ENCODE results near the gene ZNF280D.

Gene ZNF280D

DNA sequence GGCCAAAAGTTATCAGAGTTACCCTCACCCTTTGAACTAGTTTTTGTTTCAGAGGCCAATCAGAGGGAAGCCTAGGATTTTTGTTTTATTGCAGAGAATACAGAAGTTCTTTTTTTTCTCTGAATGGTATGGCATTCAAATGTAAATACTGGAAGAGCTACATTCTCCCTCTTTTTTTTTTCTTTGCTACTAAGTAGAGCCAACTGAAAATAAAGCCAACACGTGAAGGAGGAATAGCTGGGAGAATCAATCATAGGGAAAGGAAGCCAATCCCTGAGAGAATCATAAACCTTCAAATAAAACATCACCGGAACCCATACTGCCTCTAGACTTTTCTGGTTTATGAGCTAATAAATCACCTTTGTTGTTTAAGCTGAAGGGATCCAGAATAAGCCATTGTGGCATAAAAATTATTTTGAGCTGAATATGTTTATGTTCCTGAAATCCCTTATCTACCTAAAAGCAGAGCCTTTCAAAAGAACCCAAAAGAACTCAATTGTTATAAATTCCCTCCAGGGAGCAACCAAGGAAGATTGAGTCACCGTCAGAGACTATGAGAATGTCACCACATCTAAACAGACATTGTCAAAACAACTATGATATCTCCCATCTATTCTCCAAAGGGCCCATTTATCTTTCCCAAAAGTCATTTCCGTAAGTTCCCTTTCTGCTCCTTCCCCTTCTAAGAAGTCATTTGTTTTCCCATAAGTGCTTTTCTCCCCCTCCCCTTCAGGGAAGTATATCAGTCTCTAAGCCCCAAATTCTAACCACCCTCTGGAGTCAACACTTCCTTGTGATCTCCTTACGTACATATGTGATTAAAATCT, 3.8 kb upstream of the ZNF280D start:
- no peaks in the 10 kb centered on the region for H3K9me3 Mint-ChIP-seq
- no peaks in the 10 kb centered on the region for H3K27me3 Mint-ChIP-seq
- no peak overlapping the region for H3K27ac Mint-ChIP-seq
- H3K4me1 Mint-ChIP-seq (ENCODE audit: low read depth) = peaks cover 9% of the 10 kb centered on the region
- no peak overlapping the region for H3K4me3 Mint-ChIP-seq
- no peaks in the 10 kb centered on the region for H3K36me3 Mint-ChIP-seq (ENCODE audit: low read depth)

GRCh38 chr15:56736308-56736707, 3.0 kb upstream of the ZNF280D start:
- no peaks in the 10 kb centered on the region for H3K27me3 Mint-ChIP-seq
- H3K4me3 Mint-ChIP-seq = no peak overlapping the region
- no peaks in the 10 kb centered on the region for H3K9me3 Mint-ChIP-seq
- H3K36me3 Mint-ChIP-seq (ENCODE audit: low read depth) = no peaks in the 10 kb centered on the region
- peaks cover 17% of the 10 kb centered on the region for H3K4me1 Mint-ChIP-seq (ENCODE audit: low read depth)
- H3K27ac Mint-ChIP-seq = no peak overlapping the region

DNA sequence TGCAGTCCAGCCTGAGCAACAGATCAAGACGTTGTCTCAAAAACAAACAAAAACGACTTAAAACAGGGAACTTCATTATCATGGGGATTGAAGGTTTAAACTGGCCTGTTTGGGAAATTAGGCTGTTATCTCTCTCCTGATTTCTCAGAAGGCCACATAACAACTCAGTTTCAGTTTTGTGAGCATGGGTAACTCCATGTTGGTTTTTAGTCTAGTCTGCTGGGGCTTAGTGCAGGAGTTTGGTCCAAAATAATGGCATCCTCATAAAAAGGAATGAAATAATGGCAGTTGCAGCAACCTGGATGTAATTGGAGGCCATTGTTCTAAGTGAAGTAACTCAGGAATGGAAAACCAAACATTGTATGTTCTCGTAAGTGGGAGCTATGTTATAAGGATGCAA, 2.3 kb upstream of the ZNF280D start:
- Mint-ChIP-seq H3K9me3 (no peaks in the 10 kb centered on the region), H3K4me3 (no peak overlapping the region), H3K4me1 (ENCODE audit: low read depth) (peaks cover 24% of the 10 kb centered on the region), H3K27me3 (no peaks in the 10 kb centered on the region), H3K36me3 (ENCODE audit: low read depth) (peaks cover 6% of the 10 kb centered on the region), H3K27ac (no peak overlapping the region)

DNA sequence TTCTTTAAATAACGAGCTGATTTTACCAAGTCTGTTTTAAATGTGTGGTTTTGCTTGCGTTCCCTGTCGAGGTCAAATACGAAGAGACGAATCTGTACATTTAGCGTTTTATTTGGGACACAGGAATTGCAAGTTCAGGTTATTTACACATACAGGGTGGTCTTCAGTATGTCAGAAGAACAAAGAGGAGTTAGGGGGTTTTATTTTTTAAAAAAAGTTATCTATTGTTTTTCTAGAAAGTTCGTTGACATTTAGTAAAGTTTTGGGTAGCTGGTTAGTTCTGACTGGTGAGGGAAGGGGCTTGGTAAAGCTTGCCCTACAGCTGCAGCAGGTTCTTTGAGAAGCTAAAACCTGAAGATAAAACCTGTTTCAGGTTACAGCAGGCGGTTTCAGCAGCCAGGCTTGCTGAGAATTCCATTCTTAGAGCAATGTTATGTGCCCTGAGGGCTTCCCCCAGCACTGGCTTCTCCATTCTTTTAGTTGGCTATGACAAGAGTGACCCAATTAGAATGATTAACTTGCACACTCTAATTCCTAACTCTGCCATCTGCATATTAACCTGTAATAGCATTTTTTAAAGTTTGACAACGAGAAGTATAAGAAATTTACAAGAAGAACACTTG, 815 bp upstream of the ZNF280D start:
- Mint-ChIP-seq H3K27me3 (no peaks in the 10 kb centered on the region), H3K27ac (no peak overlapping the region), H3K4me3 (no peak overlapping the region), H3K36me3 (ENCODE audit: low read depth) (peaks cover 13% of the 10 kb centered on the region), H3K4me1 (ENCODE audit: low read depth) (peaks cover 33% of the 10 kb centered on the region), H3K9me3 (no peaks in the 10 kb centered on the region)

DNA sequence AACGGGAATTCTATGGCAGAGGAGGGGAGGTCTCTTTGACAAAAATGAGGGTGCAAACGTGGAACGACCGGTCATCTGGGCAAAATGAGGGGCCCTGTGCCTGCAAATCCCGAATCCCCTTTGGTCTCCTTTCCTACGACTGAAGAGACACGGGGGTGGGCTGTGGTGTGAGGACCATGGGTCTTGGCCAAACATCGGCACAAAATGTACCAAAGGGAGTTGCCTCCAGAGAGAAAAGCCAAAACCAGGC, 498 bp downstream of the ZNF280D start:
- Mint-ChIP-seq H3K9me3 (no peaks in the 10 kb centered on the region), H3K4me3 (peak overlapping the region; percentile 94), H3K27me3 (no peaks in the 10 kb centered on the region), H3K4me1 (ENCODE audit: low read depth) (peaks cover 43% of the 10 kb centered on the region), H3K27ac (peak overlapping the region; percentile 98), H3K36me3 (ENCODE audit: low read depth) (peaks cover 19% of the 10 kb centered on the region)

- no peaks in the 10 kb centered on the region for H3K27me3 Mint-ChIP-seq
- no peaks in the 10 kb centered on the region for H3K9me3 Mint-ChIP-seq
- H3K4me3 Mint-ChIP-seq = peak overlapping the region; percentile 94
- H3K4me1 Mint-ChIP-seq (ENCODE audit: low read depth) = peaks cover 45% of the 10 kb centered on the region
- peaks cover 23% of the 10 kb centered on the region for H3K36me3 Mint-ChIP-seq (ENCODE audit: low read depth)
- peak overlapping the region; percentile 98 for H3K27ac Mint-ChIP-seq
Measured at GRCh38 chr15:56732135-56732885, 999 bp downstream of the ZNF280D start.

DNA sequence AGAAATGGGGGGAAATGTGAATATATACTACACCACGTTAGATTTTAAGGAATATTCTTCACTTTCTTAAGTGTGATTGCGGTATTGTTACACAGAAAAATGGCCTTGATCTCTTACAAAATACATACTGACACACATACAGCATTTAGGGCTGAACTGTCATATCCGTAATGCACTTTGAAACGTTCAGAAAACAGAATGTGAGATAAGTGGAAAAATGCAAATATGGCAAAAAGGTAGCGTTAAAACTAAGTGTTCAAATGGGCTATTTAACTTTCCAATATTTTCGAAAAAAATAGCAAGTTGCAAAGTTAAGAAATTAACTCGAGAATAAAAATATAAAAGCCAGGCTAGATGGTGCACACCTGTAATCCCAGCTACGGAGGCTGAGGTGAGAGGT, 1.8 kb downstream of the ZNF280D start:
- peaks cover 30% of the 10 kb centered on the region for H3K36me3 Mint-ChIP-seq (ENCODE audit: low read depth)

GRCh38 chr15:56729561-56729960, 3.7 kb downstream of the ZNF280D start:
- no peaks in the 10 kb centered on the region for H3K27me3 Mint-ChIP-seq
- H3K4me1 Mint-ChIP-seq (ENCODE audit: low read depth) = peaks cover 69% of the 10 kb centered on the region
- H3K9me3 Mint-ChIP-seq = no peaks in the 10 kb centered on the region
- no peak overlapping the region for H3K4me3 Mint-ChIP-seq
- H3K27ac Mint-ChIP-seq = no peak overlapping the region
- H3K36me3 Mint-ChIP-seq (ENCODE audit: low read depth) = peaks cover 36% of the 10 kb centered on the region

More for the DNA sequence above, 1.8 kb downstream of the ZNF280D start:
- peak overlapping the region; percentile 98 for H3K27ac Mint-ChIP-seq
- H3K4me3 Mint-ChIP-seq = peak overlapping the region; percentile 94
- H3K4me1 Mint-ChIP-seq (ENCODE audit: low read depth) = peaks cover 51% of the 10 kb centered on the region
- H3K9me3 Mint-ChIP-seq = no peaks in the 10 kb centered on the region
- H3K27me3 Mint-ChIP-seq = no peaks in the 10 kb centered on the region

GRCh38 chr15:56725386-56725785, 7.9 kb downstream of the ZNF280D start:
- H3K4me1 Mint-ChIP-seq (ENCODE audit: low read depth) = peaks cover 71% of the 10 kb centered on the region
- H3K36me3 Mint-ChIP-seq (ENCODE audit: low read depth) = peaks cover 57% of the 10 kb centered on the region

GRCh38 chr15:56724232-56724631, 9.1 kb downstream of the ZNF280D start:
- H3K9me3 Mint-ChIP-seq = no peaks in the 10 kb centered on the region
- peaks cover 58% of the 10 kb centered on the region for H3K36me3 Mint-ChIP-seq (ENCODE audit: low read depth)
- H3K27ac Mint-ChIP-seq = no peak overlapping the region
- H3K27me3 Mint-ChIP-seq = no peaks in the 10 kb centered on the region
- H3K4me3 Mint-ChIP-seq = no peak overlapping the region
- peaks cover 75% of the 10 kb centered on the region for H3K4me1 Mint-ChIP-seq (ENCODE audit: low read depth)

More at GRCh38 chr15:56725386-56725785, 7.9 kb downstream of the ZNF280D start:
- Mint-ChIP-seq H3K27me3 (no peaks in the 10 kb centered on the region), H3K4me3 (no peak overlapping the region), H3K27ac (no peak overlapping the region), H3K9me3 (no peaks in the 10 kb centered on the region)

DNA sequence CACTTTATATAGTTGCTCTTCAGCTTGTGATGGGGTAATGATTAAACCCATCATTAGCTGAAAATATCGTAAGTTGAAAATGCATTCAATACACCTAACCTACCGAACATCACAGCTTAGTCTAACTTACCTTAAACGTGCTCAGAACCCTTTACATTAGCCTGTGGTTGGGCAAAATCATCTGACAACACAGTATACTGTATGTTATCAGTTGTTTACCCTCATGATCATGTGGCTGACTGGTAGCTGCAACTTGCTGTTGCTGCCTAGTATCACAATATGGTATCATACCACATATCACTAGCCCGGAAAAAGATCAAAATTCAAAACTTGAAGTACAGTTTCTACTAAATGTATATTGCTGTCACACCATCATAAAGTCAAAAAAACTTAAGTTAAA, 9.5 kb downstream of the ZNF280D start:
- H3K27ac Mint-ChIP-seq = no peak overlapping the region
- H3K9me3 Mint-ChIP-seq = no peaks in the 10 kb centered on the region

DNA sequence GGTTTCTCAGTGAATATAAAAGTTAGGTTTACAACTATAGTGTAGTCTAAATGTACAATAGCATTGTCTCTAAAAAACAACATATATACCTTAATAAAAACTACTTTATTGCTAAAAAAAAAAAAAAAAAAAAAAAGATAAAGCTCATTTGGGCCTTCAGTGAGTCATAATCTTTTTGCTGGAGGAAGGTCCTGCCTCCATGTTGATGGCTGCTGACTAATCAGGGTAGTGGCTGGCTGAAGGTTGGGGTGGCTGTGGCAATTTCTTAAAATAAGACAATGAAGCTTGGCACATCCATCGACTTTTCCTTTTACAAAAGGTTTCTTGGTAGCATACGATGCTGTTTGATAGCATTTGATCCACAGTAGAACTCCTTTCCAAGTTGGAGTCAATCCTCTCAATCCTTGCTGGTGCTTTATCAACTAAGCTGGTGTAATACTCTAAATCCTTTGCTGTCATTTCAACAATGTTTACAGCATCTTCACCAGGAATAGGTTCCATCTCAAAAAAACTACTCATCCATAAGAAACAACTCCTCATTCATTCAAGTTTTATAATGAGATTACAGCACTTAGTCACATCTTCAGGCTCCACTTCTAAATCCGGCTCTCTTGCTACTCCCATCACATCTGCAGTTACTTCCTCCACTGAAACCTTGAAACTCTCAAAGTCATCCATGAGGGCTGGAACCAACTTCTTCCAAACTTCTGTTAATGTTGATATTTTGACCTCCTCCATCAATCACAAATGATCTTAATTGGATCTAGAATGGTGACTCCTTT, 13.3 kb downstream of the ZNF280D start:
- H3K27ac Mint-ChIP-seq = no peak overlapping the region
- H3K27me3 Mint-ChIP-seq = no peaks in the 10 kb centered on the region
- no peak overlapping the region for H3K4me3 Mint-ChIP-seq
- peaks cover 40% of the 10 kb centered on the region for H3K36me3 Mint-ChIP-seq (ENCODE audit: low read depth)
- peaks cover 76% of the 10 kb centered on the region for H3K4me1 Mint-ChIP-seq (ENCODE audit: low read depth)
- no peaks in the 10 kb centered on the region for H3K9me3 Mint-ChIP-seq

More for the DNA sequence above, 9.5 kb downstream of the ZNF280D start:
- Mint-ChIP-seq H3K4me3 (no peak overlapping the region), H3K36me3 (ENCODE audit: low read depth) (peaks cover 54% of the 10 kb centered on the region), H3K4me1 (ENCODE audit: low read depth) (peaks cover 75% of the 10 kb centered on the region), H3K27me3 (no peaks in the 10 kb centered on the region)

- H3K4me3 Mint-ChIP-seq = no peak overlapping the region
Measured at GRCh38 chr15:56719021-56719612, 14.2 kb downstream of the ZNF280D start.

GRCh38 chr15:56718560-56718959, 14.7 kb downstream of the ZNF280D start:
- Mint-ChIP-seq H3K36me3 (ENCODE audit: low read depth) (peaks cover 28% of the 10 kb centered on the region), H3K4me1 (ENCODE audit: low read depth) (peaks cover 62% of the 10 kb centered on the region), H3K27me3 (no peaks in the 10 kb centered on the region), H3K9me3 (no peaks in the 10 kb centered on the region), H3K4me3 (no peak overlapping the region), H3K27ac (no peak overlapping the region)

More at GRCh38 chr15:56719021-56719612, 14.2 kb downstream of the ZNF280D start:
- H3K4me1 Mint-ChIP-seq (ENCODE audit: low read depth) = peaks cover 68% of the 10 kb centered on the region
- H3K27ac Mint-ChIP-seq = no peak overlapping the region
- peaks cover 33% of the 10 kb centered on the region for H3K36me3 Mint-ChIP-seq (ENCODE audit: low read depth)
- H3K27me3 Mint-ChIP-seq = no peaks in the 10 kb centered on the region
- H3K9me3 Mint-ChIP-seq = no peaks in the 10 kb centered on the region

Measured in stimulated activated naive CD8-positive, alpha-beta T cell treated with anti-CD3 and anti-CD28 coated beads, Interleukin-15, Interleukin-2, amounts not matched to agents 100 ng/mL and 50 ng/mL, for 24 hours (primary cell).